GM18511 (cell line): ENCODE measurements around the gene BFSP2.
"Not testable (repeated sequence)": the region's sequence is repeated elsewhere in the genome, so short reads cannot be mapped to it uniquely, and the experiment has no call there.

ENCODE experiments used
- ATAC-seq: cut with Tn5 transposase; IDR thresholded peaks from one replicate; pipeline ENCODE4 v1.9.1; 2021; ENCODE audit warnings: mild to moderate bottlenecking, moderate library complexity; ENCODE audit not compliant: unreplicated experiment

BFSP2 gene

DNA sequence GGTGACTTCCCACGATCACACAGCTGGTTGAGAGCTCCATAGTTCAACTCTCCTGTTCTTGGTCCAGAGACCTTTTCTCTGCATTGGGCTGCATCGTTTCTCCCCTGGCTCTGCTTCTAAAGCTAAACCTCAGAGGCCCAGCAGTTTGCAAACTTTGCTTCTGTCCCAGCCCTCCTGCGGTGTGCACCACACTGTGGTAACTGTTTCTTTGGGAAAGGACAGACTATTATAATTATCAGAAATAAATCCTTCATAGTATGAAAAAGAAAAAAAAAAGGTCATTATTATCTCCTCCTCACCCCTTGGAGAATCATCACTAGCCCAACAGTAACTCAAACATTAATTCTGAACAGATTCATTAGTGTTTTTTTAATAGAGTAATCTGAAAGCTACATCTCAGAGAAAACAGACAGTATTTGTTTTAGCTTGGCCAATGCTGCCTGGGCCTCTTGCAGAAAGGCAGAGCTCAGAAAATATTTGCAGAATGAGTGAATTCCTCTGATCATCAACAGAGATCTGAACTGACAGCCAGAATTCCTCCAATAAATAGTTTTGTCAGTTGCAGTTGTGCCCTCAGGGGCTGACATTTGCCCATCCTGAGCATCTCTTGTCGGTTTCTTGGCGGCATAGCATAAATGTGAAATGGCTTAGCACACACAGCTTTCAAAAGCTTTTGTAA, 52.9 kb downstream of the BFSP2 start:
- ATAC-seq, result no peak

DNA sequence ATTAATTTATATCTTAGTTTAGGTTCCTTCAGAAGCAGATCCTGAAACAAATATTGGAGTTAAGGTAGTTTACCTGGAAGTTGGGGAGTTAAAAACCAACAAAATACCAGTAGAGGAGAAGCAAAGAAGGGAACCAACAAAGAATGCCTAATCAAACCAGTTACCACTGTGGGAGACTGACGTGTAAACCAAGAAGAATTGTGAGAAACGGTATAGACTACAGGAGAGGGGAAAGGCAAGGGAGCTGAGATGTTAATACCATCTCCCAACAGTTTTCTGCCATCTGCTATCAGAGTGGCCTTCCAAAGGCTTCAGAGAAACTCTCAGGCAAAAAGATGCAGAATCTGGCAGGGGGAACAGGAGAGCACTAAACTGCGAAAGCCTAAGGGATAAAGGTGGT, 53.5 kb downstream of the BFSP2 start:
- ATAC-seq, result no peak

DNA sequence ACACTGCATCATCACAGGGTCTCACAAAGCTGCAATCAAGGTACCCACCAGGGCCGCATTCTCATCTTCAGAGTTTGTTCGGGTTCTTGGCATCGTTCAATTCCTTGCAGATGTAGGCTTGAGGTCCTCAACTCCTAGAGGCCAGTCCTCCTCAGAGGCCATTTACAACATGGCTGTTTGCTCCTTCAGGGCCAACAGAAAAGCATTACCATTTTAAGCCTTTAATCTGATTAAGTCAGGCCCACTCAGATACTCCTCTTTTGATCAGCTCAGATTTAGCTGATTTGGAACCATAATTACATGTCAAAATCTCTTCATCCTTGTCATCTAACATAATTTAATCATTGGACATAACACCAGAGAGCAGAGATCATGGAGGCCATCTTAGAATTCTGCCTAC, 55.4 kb downstream of the BFSP2 start:
- ATAC-seq, result no peak

DNA sequence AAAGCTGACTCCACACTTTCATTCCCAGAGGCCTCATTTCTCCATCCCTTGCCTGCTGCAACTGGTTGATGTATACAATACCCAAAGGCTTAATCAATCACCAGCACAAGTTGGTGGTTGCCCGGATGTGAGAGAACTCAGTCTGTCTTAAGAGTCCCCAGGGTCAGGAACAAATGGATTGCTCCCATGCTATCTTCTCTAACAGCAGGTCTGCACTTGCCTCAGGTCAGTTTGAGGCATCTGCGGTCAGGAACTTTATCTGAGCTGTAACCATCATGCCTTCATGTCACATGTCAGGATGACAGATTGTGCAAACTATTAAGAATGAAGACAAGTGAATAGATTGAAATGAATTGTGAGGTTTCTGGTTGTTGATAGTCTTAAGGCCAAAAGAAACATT, 56.1 kb downstream of the BFSP2 start:
- no peak for ATAC-seq

DNA sequence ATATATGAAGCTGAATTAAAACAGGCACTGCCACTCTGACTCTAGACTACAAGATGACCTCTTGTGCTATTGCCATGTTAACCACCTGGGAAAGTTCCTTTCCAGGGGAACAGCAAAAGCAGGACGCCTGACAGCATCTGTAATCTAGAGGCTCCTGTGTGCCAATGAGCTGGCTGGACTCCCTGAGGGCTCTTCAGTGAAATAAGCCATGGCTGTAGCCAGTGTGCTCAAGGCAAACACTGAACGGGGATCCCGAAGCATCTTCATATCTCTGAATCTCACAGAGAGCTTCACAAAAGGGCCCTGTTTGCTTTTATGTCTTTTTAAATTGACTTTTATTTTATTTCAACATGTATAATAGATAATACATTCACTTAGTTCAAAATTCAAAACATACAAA, 57.2 kb downstream of the BFSP2 start:
- ATAC-seq, result no peak

DNA sequence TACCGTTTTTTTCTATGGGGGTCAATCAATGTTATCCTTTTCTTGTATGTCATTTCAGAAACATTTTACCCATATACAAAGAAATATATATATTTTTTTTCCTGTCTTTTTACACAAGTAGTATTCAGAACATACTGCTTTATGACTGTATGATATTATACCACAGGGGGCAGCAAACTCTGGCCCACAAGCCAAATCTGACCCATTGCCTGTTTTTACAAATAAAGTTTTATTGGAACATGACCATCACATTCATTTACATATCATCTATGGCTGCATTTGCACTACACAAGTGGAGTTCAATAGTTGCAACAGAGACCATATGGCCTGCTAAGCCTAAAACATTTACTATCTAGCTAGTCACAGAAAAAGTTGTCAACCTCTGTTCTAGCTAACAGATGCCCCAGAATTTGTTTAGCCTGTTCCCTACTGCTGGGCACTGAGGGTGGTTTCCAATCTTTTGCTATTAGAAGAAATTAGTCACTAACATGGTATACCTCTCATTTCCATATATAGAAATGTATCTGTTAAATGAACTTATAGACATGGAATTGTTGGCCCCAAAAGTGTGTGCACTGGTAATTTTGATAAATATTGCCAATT, 57.7 kb downstream of the BFSP2 start:
- no peak for ATAC-seq

DNA sequence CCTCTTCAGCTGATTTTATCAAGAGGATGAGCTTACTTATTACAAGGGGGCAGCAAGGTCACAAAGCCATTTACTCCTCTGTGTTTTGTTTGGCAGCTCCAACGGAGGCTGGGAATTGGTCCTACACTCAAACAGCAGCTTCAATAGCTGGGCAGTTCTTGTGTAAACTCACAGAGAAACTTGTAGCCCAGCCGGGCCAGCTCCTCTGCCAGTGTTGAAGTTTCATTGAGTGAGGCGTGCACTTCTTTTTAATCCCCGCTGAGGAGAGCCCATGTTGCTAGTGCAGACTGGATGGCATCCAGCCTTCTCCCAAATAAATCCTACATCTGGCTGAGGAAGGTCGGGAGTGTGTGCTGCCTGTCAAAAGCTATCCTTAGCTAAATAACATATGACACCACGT, 59.5 kb downstream of the BFSP2 start:
- no peak for ATAC-seq

DNA sequence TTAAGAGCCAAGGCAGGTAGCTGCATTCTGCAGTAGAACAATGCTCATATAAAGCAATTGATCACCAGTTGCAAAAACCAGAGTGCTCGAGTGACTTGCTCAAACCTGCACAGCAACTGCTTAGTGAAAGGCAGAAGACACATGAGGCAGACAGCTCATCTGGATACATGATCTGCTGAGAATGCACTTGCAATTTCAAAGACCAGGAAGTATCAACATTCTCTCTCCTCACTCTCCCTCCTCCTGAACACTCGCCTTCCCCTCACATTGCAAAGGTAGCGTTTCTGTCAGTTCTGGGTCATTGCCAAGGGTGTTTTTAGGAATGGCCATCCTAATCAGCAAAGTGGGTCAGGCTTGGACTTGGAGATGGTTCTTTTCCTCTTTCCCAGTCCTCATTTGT, 61.0 kb downstream of the BFSP2 start:
- no peak for ATAC-seq

DNA sequence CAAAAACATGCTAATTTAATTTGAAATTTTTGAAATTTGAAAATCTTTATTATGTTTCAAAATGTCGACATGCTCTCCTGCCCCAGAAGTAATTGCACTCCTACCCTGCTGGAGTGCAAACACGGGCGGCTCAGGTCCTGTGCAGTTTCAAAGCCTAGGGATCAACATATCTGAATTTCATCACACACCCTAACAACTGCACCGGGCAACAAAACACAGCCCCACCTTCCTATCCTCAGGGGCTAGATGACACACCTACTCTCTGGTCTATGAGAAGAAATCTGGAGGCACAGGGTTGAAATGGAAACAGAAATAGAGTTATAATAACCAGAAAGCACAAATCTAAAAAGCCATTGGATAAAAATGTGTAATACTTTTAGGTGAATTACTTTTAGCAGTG, 61.4 kb downstream of the BFSP2 start:
- no peak for ATAC-seq

DNA sequence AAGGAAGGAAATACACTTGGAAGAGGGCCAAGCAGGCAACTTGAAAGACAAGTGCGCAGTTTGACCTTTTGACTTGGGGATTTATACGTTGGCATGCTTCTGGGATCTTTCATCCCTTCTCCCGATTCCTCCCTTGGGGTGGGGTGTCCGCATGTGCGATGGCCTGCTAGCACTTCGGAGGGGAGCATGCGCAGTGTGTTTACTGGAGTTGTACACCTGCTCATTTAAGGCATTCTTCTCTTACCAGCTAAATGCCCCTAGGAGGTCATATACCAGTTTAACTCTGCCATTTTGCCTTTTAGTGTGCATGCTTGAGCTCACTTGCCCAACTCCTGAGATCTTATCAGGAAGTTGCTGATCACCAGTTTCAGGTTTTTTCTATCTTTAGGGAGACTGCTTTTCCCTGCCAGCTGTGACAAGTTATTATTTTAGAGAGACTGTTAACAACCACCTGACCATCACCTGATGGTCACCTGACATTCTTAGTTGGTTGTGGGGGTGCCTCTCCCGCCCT, 63.5 kb downstream of the BFSP2 start:
- no peak for ATAC-seq

DNA sequence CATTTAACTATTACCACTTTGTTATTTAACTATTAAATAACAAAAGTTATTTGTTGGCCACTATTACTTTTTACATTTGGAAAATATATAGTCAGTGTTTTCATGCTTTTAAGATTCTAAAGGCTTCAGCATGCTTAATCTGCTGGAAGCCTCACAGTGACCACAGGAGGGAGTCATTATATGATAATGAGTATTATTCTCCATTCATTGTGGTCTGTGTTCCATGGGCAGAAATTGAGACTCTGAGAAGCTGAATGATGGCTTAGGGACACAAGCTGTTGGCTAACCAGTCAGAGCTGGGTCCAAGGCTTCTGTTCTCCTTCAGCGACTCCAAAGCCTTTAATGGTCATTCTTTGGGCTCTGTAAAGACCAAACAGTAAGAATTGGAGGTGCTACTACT, 64.7 kb downstream of the BFSP2 start:
- ATAC-seq, result peak; percentile 37

DNA sequence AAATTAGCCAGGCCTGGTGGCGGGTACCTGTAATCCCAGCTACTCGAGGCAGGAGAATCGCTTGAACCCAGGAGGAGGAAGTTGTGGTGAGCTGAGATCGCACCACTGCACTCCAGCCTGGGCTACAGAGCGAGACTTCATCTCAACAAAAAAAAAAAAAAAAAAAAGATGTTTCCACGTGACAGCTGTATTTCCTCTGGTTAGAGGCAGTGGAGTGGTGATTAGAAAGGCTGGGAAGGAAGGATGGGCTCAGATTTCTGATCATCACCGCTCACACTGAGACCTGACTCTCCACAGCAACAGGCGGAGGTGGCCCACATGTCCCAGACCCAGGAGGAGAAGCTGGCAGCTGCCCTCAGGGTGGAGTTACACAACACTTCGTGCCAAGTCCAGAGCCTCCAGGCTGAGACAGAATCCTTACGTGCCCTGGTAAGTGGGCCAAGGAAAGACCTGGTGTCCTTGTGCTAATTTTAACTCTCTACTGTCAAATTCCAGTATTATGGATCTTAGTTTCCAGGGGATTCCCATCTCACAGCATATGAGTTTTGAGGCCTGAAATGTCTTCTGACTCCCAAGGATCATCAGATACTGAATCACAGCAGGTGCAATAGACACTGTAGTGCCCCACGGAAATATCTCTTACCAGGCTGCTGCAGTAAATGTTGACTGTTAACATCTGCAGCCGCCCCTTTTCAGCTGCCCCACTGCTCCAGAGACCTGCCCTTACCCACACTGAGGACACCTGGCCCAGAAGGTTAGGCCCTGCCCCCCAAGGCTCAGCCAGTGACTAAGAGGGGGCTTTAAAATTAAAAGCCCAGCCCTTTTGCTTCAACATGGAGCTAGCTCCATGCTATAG, 66.9 kb downstream of the BFSP2 start:
- ATAC-seq, result peak; percentile 53

DNA sequence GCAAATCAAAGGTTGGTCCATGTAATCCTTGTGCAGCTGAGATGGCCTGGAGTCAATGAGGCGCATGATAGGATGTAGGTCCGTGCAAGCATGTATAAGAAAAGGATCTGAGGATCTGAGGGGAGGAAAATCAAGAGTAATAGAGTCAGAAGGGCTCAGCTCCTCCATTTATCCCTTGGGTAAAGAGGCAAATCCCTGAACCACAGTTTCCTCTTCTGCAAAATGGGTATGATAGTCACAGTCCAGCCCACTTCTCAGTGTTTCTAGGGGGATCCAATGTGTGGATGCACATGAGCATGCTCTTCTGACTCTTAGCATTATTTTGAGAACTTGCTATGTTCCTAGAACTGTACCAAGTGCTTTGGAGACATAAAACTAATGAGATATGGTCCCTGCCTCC, 67.9 kb downstream of the BFSP2 start:
- ATAC-seq, result no peak

DNA sequence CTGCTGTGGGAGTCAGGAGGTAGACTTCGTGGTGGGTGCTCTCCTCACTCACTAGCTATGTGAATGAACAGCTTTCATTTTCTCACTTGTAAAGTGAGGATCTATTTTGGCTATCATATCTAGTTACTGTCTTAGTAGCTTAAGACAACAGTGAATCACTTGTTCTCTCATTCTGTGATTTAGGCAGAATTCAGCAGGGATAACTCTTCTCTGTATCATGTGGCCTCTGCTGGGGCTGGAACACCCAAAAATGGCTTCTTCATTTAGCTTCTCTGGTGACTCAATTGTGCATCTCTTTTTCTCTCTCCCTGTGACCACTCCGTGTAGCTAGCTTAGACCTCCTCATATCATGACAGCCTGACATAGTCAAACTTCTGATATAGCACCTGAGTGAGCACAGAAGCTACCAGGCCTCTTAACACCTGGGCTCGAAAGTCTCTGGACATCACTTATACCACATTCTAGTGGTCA, 68.4 kb downstream of the BFSP2 start:
- ATAC-seq, result no peak

DNA sequence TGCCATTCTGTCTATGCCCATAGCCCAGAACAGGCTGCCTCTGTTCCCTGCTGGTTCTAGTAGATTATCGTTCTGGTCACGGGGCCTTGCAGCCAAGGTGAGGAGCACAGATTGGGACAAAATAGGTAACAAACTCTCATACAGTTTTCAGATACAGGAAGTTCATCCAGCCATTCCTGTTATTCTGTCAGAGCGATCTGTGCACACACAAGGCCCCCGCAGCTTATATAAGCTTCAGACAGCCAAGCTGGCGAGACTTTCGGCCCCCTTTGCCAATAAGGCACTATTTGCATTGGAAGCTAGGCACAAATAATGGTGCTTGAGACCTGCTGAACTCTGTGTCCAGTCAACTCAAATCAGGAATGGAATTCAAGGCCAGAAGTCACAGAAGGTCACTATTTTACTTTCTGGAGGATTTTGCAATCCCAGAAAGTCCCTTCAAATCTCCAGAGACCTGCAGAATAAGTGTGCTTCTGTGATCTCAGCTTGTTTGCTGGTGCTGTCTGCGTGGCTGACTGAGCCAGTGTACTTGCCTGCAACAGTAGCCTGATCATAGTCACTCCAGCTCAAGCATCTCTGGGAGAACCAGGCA, 69.4 kb downstream of the BFSP2 start:
- no peak for ATAC-seq

DNA sequence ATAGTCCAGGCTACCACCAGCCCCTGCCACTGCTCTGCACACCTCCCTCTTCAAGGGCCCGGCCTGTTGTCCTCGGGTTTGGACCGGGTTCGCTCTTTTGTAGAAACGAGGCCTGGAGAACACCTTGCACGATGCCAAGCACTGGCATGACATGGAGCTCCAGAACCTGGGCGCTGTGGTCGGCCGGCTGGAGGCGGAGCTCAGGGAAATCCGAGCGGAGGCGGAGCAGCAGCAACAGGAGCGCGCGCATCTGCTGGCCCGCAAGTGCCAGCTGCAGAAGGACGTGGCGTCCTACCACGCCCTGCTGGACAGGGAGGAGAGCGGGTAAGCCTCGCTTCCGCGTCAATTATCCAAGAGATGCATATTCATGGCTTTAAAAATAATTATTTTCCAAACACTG, 72.4 kb downstream of the BFSP2 start:
- ATAC-seq, result no peak

DNA sequence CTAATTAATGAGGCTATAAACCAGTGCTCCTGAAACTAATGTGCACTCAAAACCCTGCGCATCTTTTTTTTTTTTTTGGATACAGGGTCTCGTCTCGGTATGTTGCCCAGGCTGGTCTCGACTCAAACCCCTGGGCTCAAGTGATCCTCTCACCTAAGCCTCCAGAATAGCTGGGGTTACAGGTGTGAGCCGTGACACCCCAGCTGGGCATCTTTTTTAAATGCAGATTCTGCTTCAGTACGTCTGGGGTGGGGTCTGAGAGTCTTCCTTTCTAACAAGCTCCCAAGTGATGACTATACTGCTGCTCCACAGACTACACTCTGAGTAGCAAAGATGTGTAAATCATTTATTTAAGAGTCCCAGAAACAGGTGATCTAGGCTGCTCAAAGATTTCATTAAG, 73.0 kb downstream of the BFSP2 start:
- ATAC-seq, result no peak

DNA sequence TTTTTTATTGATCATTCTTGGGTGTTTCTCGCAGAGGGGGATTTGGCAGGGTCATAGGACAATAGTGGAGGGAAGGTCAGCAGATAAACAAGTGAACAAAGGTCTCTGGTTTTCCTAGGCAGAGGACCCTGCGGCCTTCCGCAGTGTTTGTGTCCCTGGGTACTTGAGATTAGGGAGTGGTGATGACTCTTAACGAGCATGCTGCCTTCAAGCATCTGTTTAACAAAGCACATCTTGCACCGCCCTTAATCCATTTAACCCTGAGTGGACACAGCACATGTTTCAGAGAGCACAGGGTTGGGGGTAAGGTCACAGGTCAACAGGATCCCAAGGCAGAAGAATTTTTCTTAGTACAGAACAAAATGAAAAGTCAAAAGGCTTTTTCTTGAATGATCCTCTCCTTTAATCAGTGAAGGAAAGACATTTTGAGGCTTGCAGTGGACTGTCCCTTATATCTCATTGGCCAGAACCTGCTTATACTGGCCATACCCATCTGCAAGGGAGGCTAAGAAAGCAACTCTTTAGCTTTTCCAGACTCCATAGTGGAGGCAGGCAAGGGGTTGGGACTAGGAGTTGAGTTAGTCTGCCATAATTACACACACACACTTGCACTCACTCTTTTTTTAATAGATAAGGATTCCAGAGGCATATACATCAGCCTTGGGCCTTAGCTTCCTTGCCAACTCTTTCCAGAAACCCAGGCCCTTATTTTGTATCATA, 73.8 kb downstream of the BFSP2 start:
- ATAC-seq, result not testable (repeated sequence)

DNA sequence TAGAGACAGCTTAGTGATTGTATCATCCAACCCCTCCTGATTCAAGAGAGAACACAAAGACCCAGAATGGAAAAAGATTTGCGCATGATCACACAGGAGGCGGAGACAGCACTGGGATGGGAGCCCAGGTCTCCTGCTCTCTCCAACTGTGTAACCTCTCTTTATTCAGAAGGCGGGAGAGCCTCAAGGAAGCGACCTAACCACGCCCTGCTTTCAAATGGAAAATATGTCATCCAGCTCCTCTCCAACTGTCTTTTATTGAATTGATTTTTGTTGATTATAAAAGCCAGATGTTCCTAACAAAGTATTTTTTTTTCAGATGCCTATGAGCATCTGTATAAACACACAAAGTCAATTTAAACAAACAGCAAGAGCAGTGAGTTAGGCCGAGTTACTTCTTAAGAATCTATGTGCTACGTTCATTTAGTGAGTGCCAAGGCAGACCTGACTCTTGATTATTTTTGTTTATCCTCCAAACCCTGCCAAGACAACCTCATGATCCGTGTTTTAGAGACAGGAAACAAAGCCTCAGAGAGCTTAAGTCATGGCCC, 74.5 kb downstream of the BFSP2 start:
- ATAC-seq, result no peak

DNA sequence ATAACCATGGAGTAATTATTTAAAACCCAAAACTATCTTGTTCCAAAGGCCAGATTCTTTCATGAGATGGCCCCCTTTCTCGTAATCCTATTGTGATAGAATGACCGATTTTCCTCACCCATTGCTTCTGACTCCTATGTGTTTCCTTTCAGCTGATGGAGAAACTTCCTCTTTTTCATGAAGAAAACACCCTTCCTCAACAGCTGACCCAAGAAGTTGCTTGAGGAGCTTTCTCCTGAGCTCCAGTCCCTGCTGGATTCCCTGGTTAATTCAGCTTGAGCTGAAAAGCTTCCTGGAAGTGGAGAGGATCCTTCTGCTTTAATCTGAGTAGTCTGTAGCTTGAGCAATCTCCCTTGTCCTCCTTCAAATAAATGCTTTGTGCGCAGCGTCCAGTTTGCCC, 75.0 kb downstream of the BFSP2 start:
- ATAC-seq, result no peak
